Mesendoderm (in vitro differentiated cells): ENCODE results near the gene TOB1.

Experiments
- DNase-seq: peaks from one replicate; pipeline ENCODE4 v3.0.0; 2013
- H2AK5ac ChIP-seq: 2 replicates; pipeline ENCODE4 v1.6.1; 2013; ENCODE audit warnings: low read length, inconsistent platforms
- H2BK120ac ChIP-seq: 2 replicates; pipeline ENCODE4 v1.6.1; 2013; ENCODE audit warnings: low read depth, mild to moderate bottlenecking, low read length, moderate library complexity, mixed read lengths
- H2BK15ac ChIP-seq: replicated peaks from 2 replicates; pipeline ENCODE4 v1.6.1; 2013; ENCODE audit warnings: low read depth, mild to moderate bottlenecking, moderate library complexity
- H2BK5ac ChIP-seq: 2 replicates; pipeline ENCODE4 v1.6.1; 2013; ENCODE audit warnings: low read length, inconsistent platforms
- H3K18ac ChIP-seq: 2 replicates; pipeline ENCODE4 v1.6.1; 2013; ENCODE audit warnings: mild to moderate bottlenecking, low read length, mixed read lengths
- H3K23ac ChIP-seq: one replicate; pipeline ENCODE4 v1.6.1; 2013; ENCODE audit warnings: low read length
- H3K27ac ChIP-seq: 2 replicates; pipeline ENCODE4 v1.5.1; 2013; ENCODE audit warnings: low read depth, mild to moderate bottlenecking, inconsistent platforms, low read length, moderate library complexity
- H3K27me3 ChIP-seq: 2 replicates; pipeline ENCODE4 v1.6.1; 2013; ENCODE audit warnings: low read length, control low read depth, mild to moderate bottlenecking, inconsistent platforms; ENCODE audit not compliant: insufficient read depth, poor library complexity
- H3K36me3 ChIP-seq: 2 replicates; pipeline ENCODE4 v1.6.1; 2013; ENCODE audit warnings: low read length, inconsistent platforms; ENCODE audit not compliant: control insufficient read depth, insufficient read depth
- H3K4ac ChIP-seq: one replicate; pipeline ENCODE4 v1.6.1; 2013; ENCODE audit warnings: low read depth, mild to moderate bottlenecking, low read length, moderate library complexity
- H3K4me1 ChIP-seq: 2 replicates; pipeline ENCODE4 v1.6.1; 2013; ENCODE audit warnings: low read depth, low read length, inconsistent platforms; ENCODE audit not compliant: control insufficient read depth
- H3K4me2 ChIP-seq: 2 replicates; pipeline ENCODE4 v1.6.1; 2013; ENCODE audit warnings: low read length
- H3K4me3 ChIP-seq: 2 replicates; pipeline ENCODE4 v1.5.1; 2013; ENCODE audit warnings: mild to moderate bottlenecking, low read length
- H3K56ac ChIP-seq: one replicate; pipeline ENCODE4 v1.6.1; 2013; ENCODE audit warnings: low read length
- H3K79me1 ChIP-seq: 2 replicates; pipeline ENCODE4 v1.6.1; 2013; ENCODE audit warnings: low read length, inconsistent platforms
- H3K79me2 ChIP-seq: 2 replicates; pipeline ENCODE4 v1.6.1; 2013; ENCODE audit warnings: mild to moderate bottlenecking, low read length; ENCODE audit not compliant: control insufficient read depth, insufficient read depth
- H3K9ac ChIP-seq: 2 replicates; pipeline ENCODE4 v1.6.1; 2013; ENCODE audit warnings: low read length, inconsistent platforms
- H4K5ac ChIP-seq: one replicate; pipeline ENCODE4 v1.6.1; 2013; ENCODE audit warnings: low read length
- H4K8ac ChIP-seq: one replicate; pipeline ENCODE4 v1.6.1; 2013; ENCODE audit warnings: low read depth, mild to moderate bottlenecking, control low read depth, low read length, moderate library complexity
- WGBS: extraction: QIAGEN DNeasy Blood & Tissue Kit; methylation state at CpG from one replicate; pipeline ENCODE4 v1.1.7; 2013; ENCODE audit warnings: low lambda C conversion rate, missing lambda C conversion rate; ENCODE audit not compliant: insufficient coverage; ENCODE audit errors: extremely low coverage; 5-methylcytosine and 5-hydroxymethylcytosine counted together

Gene TOB1

GRCh38 chr17:50836826-50837225, 29.3 kb downstream of the TOB1 start:
- no peaks in the 10 kb centered on the region for H3K79me1 ChIP-seq
- H3K36me3 ChIP-seq: no peaks in the 10 kb centered on the region
- no peak overlapping the region for H3K4me2 ChIP-seq
- no peak overlapping the region for H3K4ac ChIP-seq
- no peak overlapping the region for H3K23ac ChIP-seq
- H3K56ac ChIP-seq: no peak overlapping the region
- H3K27ac ChIP-seq: no peak overlapping the region
- H2BK120ac ChIP-seq: no peak overlapping the region
- H2BK15ac ChIP-seq: no peak overlapping the region
- H4K5ac ChIP-seq: no peak overlapping the region
- no peak overlapping the region for H3K9ac ChIP-seq
- no peak overlapping the region for H3K4me3 ChIP-seq
- no peaks in the 10 kb centered on the region for H3K4me1 ChIP-seq
- no peak overlapping the region for H2AK5ac ChIP-seq
- no peak overlapping the region for H2BK5ac ChIP-seq
- H3K18ac ChIP-seq: no peak overlapping the region
- no CpG with 5 or more reads among the region's 11 CpGs for WGBS
- DNase-seq: no peak
- no peaks in the 10 kb centered on the region for H3K27me3 ChIP-seq
- no peak overlapping the region for H4K8ac ChIP-seq
- H3K79me2 ChIP-seq: no peaks in the 10 kb centered on the region

DNA sequence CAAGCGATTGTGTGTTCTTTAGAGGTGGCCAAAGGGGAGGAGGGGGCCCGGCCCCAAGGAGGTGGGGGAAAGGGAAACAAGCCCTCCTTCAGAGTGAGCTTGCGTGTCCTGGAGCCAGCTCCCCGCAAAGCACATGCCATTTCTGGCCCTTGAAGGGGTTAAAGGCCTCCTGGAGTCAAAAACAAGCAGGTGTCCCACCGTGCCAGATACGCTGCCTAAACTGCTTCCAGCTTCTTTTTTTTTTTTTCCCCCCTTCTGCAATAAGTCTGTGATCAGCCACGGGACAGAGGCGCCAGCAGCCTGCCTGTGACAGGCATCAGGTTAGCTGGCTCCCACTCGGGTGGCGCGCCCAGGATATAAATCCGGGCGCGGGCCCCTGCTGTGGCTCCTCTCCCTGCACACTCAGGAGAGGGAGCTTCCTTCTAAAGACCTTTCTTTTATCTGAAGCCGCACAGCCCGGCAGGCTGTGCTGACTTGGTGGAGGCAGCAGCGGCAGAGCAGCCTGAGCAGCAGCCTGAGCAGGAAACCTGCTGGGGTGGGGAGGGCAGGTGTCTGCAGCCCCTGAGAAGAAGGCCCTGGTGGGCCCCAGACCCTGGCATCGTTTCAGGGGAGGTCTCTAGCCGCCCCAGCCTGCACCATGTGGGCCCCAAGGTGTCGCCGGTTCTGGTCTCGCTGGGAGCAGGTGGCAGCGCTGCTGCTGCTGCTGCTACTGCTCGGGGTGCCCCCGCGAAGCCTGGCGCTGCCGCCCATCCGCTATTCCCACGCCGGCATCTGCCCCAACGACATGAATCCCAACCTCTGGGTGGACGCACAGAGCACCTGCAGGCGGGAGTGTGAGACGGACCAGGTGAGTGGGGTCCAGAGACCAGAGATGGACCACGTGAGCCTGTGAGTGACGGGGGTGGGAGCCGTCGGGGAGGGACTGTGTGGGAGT, 30.6 kb downstream of the TOB1 start, which contains the start of gene WFIKKN2:
TSS of gene WFIKKN2 (plus strand) at position 286 of the 934 bp plus-strand sequence. CDS start at position 638, 352 bp downstream.
- WGBS: no CpG with 5 or more reads among the region's 39 CpGs
- DNase-seq: no peak
- Histone ChIP-seq H3K36me3 (no peaks in the 10 kb centered on the region), H2AK5ac (no peak within 1 kb of the TSS), H3K27ac (no peak within 1 kb of the TSS), H3K79me1 (no peaks in the 10 kb centered on the region), H4K8ac (no peak within 1 kb of the TSS), H4K5ac (no peak within 1 kb of the TSS), H2BK120ac (no peak within 1 kb of the TSS), H3K56ac (no peak within 1 kb of the TSS), H3K18ac (no peak within 1 kb of the TSS), H3K4ac (no peak within 1 kb of the TSS), H2BK15ac (no peak within 1 kb of the TSS), H3K4me3 (no peak within 1 kb of the TSS), H3K9ac (no peak within 1 kb of the TSS), H3K79me2 (no peaks in the 10 kb centered on the region), H3K23ac (no peak within 1 kb of the TSS), H3K4me1 (peaks cover 7% of the 10 kb centered on the region), H3K27me3 (no peaks in the 10 kb centered on the region), H3K4me2 (no peak within 1 kb of the TSS), H2BK5ac (no peak within 1 kb of the TSS)

GRCh38 chr17:50834429-50835300, 31.5 kb downstream of the TOB1 start:
- H3K79me1 ChIP-seq: no peaks in the 10 kb centered on the region
- no peak overlapping the region for H3K18ac ChIP-seq
- no peak overlapping the region for H2BK120ac ChIP-seq
- WGBS: no CpG with 5 or more reads among the region's 38 CpGs
- no peak overlapping the region for H3K4me2 ChIP-seq
- no peaks in the 10 kb centered on the region for H3K27me3 ChIP-seq
- H3K79me2 ChIP-seq: no peaks in the 10 kb centered on the region
- H2BK15ac ChIP-seq: no peak overlapping the region
- H3K27ac ChIP-seq: no peak overlapping the region
- peaks cover 7% of the 10 kb centered on the region for H3K4me1 ChIP-seq
- H2BK5ac ChIP-seq: no peak overlapping the region
- H3K4me3 ChIP-seq: no peak overlapping the region
- H3K56ac ChIP-seq: no peak overlapping the region
- H2AK5ac ChIP-seq: no peak overlapping the region
- H3K9ac ChIP-seq: no peak overlapping the region
- H3K36me3 ChIP-seq: no peaks in the 10 kb centered on the region
- no peak for DNase-seq
- no peak overlapping the region for H3K4ac ChIP-seq
- H3K23ac ChIP-seq: no peak overlapping the region
- no peak overlapping the region for H4K5ac ChIP-seq
- no peak overlapping the region for H4K8ac ChIP-seq

GRCh38 chr17:50833510-50834428, 32.4 kb downstream of the TOB1 start:
- Histone ChIP-seq H3K23ac (no peak overlapping the region), H3K4me1 (peaks cover 7% of the 10 kb centered on the region), H2BK120ac (no peak overlapping the region), H3K18ac (no peak overlapping the region), H3K79me1 (no peaks in the 10 kb centered on the region), H3K27me3 (no peaks in the 10 kb centered on the region), H2AK5ac (no peak overlapping the region), H2BK5ac (no peak overlapping the region), H3K27ac (no peak overlapping the region), H3K79me2 (no peaks in the 10 kb centered on the region), H3K9ac (no peak overlapping the region), H3K36me3 (no peaks in the 10 kb centered on the region), H3K4ac (no peak overlapping the region), H3K4me2 (no peak overlapping the region), H4K5ac (no peak overlapping the region), H4K8ac (no peak overlapping the region), H3K4me3 (no peak overlapping the region), H3K56ac (no peak overlapping the region), H2BK15ac (no peak overlapping the region)
- no CpG with 5 or more reads among the region's 38 CpGs for WGBS
- DNase-seq: no peak

DNA sequence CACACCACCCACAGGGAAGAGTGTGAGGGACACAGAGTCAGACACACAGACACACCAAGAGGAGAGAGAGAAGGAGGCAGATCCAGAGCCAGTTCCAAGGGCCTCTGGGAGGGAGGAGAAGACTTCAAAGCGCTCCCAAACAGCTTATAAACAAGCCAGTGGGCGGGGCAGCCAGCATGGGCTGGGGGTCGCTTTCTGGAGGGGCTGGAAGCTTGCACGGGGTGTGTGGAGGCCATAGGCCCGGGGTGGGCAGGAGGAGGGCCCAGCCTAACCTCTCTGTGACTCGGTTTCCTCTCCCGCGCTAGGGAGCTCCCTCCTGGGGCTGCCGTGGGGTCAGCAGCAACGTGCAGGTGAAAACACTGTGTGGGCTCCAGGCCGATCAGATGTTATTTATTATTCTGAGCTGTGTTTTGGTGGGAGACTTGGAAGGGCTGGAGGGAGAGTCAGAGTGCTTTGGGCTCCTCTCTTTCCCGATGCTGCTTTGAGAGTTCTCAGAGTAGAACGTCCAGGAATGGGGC, 33.2 kb downstream of the TOB1 start:
- H2BK5ac ChIP-seq: no peak overlapping the region
- H3K79me1 ChIP-seq: no peaks in the 10 kb centered on the region
- no peak overlapping the region for H3K4me3 ChIP-seq
- H3K56ac ChIP-seq: no peak overlapping the region
- no peaks in the 10 kb centered on the region for H3K27me3 ChIP-seq
- no peak overlapping the region for H2BK120ac ChIP-seq
- no peak overlapping the region for H3K9ac ChIP-seq
- DNase-seq: no peak
- no peak overlapping the region for H2AK5ac ChIP-seq
- no peak overlapping the region for H4K5ac ChIP-seq
- H3K27ac ChIP-seq: no peak overlapping the region
- no peak overlapping the region for H4K8ac ChIP-seq
- no peak overlapping the region for H3K23ac ChIP-seq
- peaks cover 7% of the 10 kb centered on the region for H3K4me1 ChIP-seq
- WGBS: no CpG with 5 or more reads among the region's 13 CpGs
- H2BK15ac ChIP-seq: no peak overlapping the region
- no peak overlapping the region for H3K4me2 ChIP-seq
- no peaks in the 10 kb centered on the region for H3K79me2 ChIP-seq
- no peak overlapping the region for H3K18ac ChIP-seq
- H3K4ac ChIP-seq: no peak overlapping the region
- H3K36me3 ChIP-seq: no peaks in the 10 kb centered on the region
